ENCODE data around the gene GPRASP2.
"Not testable (repeated sequence)": the region's sequence is repeated elsewhere in the genome, so short reads cannot be mapped to it uniquely, and the experiment has no call there.

Gene GPRASP2

DNA sequence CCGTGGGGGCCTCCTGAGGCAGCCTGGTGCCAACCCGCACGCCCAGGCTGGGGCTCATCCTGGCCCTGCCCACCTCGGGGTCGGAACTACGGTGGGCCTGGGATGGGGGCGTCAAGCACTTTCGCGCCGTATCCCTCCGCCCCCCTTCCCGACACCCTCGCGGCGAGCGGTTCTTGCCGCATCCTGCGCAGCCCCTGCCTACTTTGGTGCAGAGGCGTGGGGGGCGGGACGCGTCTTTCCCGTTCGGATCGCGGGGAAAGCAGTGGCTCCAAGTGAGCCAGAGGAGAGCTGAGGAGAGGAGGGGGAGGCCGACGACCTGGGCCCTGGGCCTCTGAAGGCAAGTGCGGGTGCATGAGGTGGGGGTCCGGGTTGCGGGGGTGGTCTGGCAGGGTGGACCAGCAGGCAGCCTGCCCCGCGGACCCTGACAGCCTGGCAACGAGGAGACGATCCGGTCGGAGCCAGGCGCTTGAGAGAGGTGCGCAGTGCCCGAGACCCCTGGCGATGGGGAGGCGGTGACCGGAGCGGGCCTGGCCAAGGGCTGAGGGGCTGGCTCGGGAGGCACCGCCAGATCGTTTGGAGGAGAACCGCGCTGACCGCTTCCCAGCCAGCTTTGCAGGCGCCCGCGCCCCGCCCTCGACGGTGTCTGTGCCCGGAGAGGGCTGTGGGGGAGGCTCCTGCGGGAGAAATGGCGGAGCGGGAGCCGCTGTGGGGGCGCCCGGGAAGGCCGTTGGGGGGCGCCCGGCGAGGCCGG lies at the start of gene GPRASP2:
GPRASP2 (plus strand) TSS at position 233 of the 751 bp plus-strand sequence. CDS start 2,422 bp downstream, outside the sequence.
- peak; percentile 14 for DNase-seq (ENCODE audit: low spot score)

DNA sequence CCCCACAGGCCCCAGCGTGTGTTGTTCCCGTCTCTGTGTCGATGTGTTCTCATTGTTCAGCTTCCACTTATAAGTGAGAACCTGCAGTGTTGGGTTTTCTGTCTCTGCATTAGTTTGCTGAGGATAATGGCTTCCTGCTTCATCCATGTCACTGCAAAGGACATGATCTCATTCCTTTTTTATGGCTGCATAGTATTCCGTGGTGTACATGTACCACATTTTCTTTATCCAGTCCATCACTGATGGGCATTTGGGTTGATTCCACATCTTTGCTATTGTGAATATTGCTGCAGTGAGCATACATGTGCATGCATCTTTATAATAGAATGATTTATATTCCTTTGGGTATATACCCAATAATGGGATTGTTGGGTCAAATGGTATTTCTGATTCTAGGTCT lies 48.4 kb upstream of the GPRASP2 start:
- DNase-seq (ENCODE audit: low spot score): not testable (repeated sequence)

DNA sequence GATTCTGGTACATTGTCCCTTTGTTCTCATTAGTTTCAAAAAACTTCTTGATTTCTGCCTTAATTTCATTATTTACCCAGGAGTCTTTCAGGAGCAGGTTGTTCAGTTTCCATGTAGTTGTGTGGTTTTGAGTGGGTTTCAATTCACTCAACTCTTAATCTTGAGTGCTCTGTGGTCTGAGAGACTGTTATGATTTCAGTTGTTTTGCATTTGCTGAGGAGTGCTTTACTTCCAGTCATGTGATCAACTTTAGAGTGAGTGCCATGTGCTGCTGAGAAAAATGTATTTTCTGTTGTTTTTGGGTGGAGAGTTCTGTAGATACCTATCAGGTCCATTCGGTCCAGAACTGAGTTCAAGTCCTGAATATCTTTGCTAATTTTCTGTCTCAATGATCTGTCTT lies 45.2 kb upstream of the GPRASP2 start:
- DNase-seq (ENCODE audit: low spot score): not testable (repeated sequence)

DNA sequence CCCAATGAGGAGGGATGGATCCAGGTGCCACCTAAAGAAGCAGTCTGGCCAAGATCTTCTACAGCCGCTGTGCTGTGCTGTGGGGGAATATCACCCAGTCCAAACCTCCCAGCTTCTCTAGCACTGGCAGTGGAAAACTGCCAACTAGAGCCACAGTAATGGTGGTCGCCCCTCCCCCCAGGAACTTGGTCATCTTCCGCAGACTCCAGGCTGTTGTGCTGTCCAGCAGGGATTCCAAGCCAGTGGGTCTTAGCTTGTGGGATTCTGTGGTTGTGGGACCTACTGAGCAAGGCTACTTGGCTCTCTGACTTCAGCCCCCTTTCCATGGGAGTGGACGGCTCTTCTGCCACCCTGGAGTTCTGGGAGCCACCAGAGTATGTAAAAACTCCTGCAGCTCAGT lies 42.7 kb upstream of the GPRASP2 start:
- no peak for DNase-seq (ENCODE audit: low spot score)

DNA sequence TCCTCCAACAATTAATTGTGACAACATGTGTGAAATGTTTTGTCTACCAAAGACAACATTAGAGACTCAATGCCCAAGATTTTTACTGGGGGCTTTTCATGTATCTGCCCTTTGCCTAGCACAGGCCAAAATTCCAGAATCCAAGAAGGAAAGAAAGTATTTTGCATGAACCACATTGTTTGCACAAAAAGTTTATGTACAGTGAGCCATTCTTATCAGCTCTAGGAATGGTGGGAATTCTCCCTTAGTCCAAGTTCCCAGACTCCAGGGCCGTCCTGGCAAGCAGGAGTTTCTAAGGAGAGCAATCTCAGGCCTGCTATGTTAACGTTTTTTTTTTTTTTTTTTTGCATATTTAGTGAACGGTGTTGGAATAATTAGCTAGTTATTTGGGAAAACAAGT lies 39.4 kb upstream of the GPRASP2 start:
- no peak for DNase-seq (ENCODE audit: low spot score)

DNA sequence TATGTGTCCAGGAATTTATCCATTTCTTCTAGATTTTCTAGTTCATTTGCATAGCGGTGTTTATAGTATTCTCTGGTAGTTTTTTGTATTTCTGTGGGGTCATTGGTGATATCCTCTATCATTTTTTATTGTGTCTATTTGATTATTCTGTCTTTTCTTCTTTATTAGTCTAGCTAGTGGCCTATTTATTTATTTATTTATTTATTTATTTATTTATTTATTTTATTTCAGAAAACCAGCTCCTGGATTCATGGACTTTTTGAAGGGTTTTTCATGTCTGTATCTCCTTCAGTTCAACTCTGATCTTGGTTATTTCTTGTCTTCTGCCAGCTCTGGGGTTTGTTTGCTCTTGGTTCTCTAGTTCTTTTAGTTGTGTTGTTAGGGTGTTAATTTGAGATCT lies 34.8 kb upstream of the GPRASP2 start:
- not testable (repeated sequence) for DNase-seq (ENCODE audit: low spot score)

DNA sequence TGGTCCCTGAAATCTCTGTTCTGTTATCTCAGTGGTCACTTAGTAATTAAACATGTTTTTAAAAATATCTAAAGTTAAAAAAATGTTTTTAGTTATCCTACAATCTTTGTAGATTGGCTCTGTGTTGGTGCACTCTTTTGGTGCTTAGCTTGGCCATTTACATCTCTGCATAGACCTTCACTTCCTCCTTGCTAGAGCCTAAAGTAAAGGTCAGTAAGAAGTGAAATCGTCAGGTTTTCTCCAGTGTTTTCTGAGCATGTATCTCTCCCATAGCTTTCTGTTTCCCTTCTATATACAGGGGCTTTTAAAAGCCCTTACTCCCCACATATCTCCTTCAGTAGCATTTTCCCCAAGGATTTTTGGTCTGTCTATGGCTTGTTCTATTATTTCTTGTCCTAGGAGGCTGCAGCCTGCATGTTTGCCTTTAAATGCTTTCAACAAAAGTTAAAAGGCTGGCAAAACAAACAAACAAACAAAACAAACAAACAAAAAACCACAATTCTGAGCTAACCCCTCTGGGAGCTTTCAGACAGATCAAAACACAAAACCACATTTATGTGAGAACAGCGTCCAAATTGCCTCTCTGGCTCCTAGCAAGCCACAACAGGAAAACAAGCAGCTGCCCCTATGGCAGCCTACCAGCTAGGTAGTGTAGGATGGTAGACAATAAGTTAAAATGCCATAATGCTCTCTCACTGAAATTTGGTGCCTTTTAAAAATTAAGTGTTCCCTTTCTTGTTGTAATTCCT lies 27.3 kb upstream of the GPRASP2 start:
- no peak for DNase-seq (ENCODE audit: low spot score)

DNA sequence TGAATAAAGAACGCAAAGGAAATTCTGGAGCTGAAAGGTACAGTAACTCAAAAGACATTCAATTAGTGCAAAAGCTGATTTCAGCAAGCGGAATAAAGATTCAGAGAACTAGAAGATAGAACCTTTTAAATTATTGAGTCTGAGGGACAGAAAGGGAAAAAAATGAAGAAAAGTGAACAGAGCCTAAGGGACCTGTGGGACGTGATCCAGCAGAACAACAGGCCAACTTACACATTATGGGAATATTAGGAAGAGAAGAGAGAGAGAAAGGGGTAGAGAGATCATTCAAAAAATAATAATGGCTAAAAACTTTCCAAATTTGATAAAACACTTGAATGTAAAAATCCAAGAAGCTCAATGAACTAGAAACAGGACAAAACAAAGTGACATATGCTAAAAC lies 17.5 kb upstream of the GPRASP2 start:
- no peak for DNase-seq (ENCODE audit: low spot score)

DNA sequence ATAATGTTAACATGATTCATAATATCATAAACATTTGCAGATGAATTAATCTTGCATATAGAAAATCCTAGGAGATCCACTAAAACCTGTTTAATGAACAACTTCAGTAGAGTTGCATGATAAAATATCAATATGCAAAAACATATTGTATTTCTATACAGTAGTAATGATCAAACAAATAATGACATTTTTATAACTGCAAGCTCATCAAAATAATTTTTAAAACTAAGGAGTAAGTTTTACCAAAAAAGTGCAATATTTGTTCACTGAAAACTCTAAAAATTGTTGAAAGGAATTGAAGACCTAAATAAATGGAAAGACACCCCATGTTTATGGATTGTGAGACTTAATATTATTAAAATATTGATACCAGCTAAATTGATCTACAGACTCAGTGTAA lies 15.9 kb upstream of the GPRASP2 start:
- DNase-seq (ENCODE audit: low spot score): no peak

DNA sequence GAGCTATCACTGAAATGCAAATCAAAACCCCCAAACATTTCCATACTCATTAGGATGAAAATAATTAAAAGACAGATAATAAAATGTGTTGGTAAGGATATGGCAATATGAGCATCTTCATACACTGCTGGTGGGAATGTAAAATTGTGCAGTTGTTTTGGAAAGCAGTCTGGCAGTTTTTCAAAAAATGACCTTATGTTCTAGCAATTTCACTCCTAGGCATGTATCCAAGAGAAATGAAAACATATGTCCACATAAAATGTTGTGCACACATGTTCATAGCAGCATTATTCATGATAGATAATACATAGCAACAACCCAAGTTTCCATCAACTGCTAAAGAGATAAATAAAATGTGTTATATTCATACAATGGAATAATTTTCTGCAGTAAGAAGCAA lies 14.8 kb upstream of the GPRASP2 start:
- DNase-seq (ENCODE audit: low spot score): no peak

DNA sequence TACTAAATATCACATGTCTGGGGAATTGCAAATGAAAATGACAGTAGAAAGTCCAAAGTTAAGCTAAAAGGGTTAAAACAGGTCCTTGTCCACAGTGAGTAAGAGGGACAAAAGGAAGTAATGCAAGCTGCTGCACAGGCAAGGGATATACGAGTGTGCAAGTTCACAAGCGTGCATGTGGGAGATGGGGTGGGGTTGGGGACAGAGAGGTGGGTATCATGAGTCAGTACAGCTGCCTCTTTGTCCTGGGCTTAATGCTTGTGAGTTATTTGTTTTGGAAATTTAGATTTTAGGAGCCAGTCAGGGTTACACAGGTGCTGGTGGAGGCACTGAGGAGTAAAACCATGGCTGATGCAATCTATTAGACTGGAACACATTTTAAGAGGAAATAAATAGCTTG lies 3.3 kb upstream of the GPRASP2 start:
- no peak for DNase-seq (ENCODE audit: low spot score)

DNA sequence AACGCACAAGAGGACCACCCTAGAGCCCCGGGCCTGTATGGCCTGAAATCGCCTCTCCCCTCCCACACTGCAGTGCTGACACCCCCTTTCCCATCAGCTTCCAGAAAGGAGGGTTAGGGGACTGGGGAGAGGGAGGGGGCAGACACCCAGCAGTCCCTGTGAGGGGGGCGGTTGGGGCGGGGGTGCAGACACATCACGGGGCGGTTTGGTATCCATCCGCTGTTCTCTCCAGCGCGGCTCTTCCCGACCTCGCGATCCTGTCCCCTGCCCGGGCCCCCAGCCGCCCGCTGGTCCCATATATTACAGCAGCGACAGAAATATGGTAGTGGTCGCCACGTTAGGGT lies 404 bp upstream of the GPRASP2 start:
- DNase-seq (ENCODE audit: low spot score): no peak

DNA sequence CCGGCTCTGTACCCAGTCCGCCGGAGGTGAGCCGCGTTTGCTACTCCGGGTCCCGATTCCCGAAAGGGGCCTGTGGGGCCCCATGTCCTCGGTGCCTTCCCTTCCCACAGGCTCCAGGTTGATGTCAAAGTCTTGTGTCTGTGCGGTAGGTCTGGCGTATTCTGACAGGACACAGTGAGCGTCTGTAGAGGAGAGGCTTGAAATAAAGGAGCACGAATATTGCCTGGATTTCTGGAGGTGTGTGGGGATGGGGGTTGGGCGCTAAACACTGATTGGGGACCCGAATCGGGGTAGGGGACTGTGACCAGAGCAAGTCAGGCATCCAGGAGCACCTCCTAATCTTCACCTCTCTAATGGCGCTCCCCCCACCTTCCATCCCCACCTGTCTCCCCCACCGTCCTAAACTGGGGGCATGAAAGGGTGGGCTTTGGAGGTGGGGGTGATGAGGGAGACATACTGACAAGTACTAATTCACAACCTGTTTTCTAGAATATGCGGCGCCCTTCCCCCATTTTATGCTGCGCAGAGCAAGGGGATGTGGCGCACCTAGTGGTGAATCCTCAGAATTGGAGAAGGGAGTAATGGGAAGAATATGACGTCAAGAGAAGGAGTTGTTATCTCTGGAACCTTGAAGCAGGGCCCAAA lies 855 bp downstream of the GPRASP2 start:
- DNase-seq (ENCODE audit: low spot score): peak; percentile 51

DNA sequence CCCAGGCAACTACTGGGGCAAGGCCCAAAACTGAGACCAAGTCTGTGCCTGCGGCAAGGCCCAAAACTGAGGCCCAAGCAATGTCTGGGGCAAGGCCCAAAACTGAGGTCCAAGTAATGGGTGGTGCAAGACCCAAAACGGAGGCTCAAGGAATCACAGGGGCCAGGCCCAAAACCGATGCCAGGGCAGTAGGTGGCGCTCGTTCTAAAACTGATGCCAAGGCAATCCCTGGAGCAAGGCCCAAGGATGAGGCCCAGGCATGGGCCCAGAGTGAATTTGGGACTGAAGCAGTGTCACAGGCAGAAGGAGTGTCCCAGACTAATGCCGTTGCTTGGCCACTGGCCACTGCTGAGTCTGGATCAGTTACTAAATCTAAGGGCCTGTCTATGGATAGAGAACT lies 2.7 kb downstream of the GPRASP2 start:
- no peak for DNase-seq (ENCODE audit: low spot score)

DNA sequence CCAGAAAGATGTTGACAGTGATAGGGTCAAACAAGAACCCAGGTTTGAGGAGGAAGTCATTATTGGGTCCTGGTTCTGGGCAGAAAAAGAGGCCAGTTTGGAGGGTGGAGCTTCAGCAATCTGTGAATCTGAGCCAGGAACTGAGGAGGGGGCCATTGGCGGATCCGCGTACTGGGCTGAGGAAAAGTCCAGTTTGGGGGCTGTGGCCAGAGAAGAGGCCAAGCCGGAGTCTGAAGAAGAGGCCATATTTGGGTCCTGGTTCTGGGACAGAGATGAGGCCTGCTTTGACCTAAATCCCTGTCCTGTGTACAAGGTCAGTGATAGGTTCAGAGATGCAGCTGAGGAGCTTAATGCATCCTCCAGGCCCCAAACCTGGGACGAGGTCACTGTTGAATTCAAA lies 3.7 kb downstream of the GPRASP2 start:
- DNase-seq (ENCODE audit: low spot score): no peak

DNA sequence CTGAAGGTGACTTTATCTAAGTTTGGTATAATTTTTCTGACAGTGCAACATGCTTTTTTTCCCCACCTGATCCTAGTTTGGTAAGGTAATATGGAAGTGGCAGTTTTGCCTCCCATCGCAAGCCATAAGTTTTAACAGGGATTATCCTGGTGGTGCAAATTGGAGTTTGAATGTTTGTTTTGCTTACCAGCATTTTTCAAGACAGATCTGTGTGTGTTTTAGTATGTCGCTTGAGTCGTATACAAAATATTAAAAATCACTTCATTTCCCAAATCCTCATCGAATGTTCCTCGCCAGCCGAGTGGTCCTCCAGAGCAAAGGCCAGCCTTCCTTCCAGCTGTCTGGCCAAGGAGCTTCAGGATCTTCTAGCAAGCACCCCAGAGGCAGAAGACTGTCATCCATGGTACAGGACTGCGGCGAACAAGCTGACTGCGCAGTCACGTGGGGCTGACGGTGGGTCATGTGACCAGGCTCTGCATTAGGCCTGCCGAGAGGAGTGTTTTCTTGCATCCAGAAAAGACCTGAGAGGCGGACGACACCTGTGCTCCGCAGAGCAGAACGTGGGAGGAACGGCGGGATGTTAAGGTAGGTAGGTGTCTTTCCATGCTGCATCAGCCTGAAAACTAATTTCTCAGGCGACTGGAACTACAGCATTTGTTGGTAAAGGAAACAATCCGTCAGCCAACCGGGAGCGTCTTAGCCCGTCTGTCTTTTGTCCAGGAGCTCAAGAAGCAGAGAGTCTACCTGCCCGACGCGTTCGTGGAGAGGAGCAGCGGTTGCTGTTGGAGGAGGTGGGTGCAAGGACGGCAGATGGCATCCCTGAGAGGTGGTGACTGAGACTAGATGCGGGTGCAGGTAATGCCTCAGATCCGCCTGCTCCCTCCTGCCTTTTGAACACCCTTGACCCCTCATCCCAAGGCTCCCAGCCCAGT lies 8.3 kb downstream of the GPRASP2 start, which contains the start of gene GPRASP3:
GPRASP3 (plus strand) TSS at position 507 of the 932 bp plus-strand sequence. CDS start 28,253 bp downstream, outside the sequence.
- DNase-seq (ENCODE audit: low spot score): peak; percentile 84

DNA sequence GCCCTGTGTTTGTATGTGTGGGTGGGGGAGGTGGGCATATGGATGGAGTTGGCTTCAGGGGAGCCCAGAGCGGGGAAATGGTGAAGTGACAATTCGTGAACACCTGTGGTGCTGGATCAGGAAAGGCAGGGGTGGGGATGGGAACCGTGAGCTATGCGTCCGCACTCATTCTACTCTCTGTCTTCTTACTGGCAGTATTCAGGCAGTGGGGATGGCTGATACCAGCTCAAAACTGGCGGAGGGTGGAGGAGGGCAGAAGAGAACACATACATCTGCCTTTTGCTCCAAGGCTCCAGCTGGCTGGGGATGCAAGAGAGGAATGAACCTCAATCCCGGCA lies 8.9 kb downstream of the GPRASP2 start:
- not testable (repeated sequence) for DNase-seq (ENCODE audit: low spot score)

DNA sequence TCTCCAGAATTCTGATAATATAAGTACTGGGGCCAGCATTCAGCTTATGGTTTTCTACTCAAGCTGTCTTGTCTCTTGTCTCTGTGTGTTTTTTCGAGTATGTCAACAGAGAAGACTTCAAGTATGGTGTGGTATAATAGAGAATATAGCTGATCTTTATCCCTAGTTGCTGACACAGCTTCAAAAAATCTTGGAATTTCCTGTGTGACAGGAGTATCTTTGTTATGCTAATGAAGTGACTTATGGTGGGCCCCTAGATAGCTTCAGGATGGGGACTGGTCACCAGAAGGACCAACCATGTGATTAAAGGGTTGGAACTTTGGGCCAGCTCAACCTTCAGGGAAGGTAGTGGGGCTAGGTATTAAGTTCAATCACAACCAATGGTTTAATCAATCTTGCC lies 11.2 kb downstream of the GPRASP2 start:
- DNase-seq (ENCODE audit: low spot score): no peak

DNA sequence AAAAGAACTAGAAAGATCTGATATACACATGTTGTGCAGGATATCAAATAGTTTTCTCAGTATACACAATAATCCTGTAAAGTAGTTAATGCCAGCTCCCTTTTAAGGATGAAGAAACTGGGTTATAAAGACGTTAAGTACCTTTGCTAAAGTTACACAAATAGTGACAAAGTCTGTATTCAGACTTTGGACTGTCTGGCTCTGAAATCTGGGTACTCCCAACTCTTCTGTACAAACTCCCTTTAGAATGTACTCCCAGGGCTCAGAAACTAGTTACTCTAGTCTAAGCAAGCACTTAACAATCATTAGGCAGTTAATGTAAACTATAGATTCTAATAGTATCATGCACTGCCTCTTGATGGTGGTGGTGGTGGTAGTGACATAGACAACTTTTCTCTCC lies 15.5 kb downstream of the GPRASP2 start:
- no peak for DNase-seq (ENCODE audit: low spot score)

DNA sequence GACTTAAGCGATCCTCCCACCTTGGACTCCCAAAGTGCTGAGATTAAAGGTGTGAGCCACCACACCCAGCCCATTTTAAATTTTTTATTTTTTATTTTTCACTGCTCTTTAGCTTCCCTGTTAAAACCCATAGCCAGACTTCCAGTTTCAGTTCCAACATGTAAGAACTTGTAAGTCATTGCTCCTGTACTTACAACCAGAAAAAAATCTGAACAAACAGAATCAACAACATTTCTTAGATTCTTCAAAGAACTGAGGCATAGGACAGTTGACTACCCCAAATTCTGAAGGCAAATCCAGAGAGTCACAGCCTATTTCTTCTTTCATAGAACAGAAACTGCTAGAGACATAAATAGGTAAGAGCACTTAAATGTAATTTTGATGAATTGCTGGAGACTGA lies 16.4 kb downstream of the GPRASP2 start:
- no peak for DNase-seq (ENCODE audit: low spot score)

DNA sequence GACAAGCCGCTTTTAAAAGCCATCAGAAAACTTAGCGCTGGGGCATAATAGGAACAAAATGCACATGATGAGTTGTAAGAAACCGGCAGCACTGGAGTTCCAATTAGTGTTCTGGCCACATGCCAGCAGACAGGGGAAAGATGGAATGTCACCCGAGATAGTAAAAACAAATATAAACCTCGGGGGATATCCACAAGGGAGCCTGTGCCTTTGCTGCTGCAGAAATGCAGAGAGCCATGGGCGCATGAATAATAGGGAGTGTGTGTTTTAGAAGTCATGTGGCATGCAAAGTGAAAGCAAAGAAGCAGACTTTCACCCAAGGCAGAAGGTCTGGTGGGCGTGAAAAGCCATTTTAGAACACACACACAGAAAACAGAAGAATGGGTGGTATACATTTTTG lies 27.4 kb downstream of the GPRASP2 start:
- no peak for DNase-seq (ENCODE audit: low spot score)

DNA sequence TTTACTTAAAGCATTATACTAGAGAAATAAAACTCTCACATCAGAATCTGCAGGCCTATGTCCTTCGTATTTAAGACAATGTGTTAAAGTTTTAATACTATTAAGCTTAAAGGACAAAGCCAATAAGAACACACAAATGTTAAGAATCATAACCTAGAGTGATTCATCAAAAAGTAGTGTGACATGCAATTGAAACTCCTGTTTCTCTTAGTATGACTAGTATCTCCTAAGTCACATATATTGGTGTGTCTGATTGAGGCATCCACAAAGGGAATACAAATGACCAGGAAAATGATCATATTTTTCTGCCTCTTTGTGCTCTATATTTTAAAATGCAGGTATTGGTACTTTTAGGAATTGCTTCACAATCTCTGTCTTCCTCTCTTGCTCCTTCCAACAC lies 32.1 kb downstream of the GPRASP2 start:
- no peak for DNase-seq (ENCODE audit: low spot score)

All from globus pallidus (tissue), 1 donor.